HepG2 (cell line): ENCODE results near the gene ANKLE1. TPM values are rescaled to one million over a fixed set of nuclear protein-coding genes. Genes with fewer than 3 reads are reported as not detected.
A peak's percentile ranks its signal among the peaks of the same experiment; 100 is the strongest.

Experiments used
- ARID5B ChIP-seq: IDR thresholded peaks from 2 replicates; pipeline ENCODE4 v1.4.0; 2020; ENCODE audit warnings: mild to moderate bottlenecking, missing genetic modification reagents
- DMAP1 ChIP-seq: IDR thresholded peaks from 2 replicates; pipeline ENCODE4 v1.6.1; 2016
- ERF ChIP-seq: IDR thresholded peaks from 2 replicates; pipeline ENCODE4 v1.6.1; 2018; ENCODE audit warnings: missing biosample characterization, missing genetic modification reagents
- RARA ChIP-seq: IDR thresholded peaks from 2 replicates; pipeline ENCODE4 v1.6.1; 2016; ENCODE audit warnings: missing genetic modification reagents, missing compliant biosample characterization
- THAP11 ChIP-seq: IDR thresholded peaks from 2 replicates; pipeline ENCODE4 v1.6.1; 2016; ENCODE audit warnings: missing biosample characterization, missing genetic modification reagents
- XRCC5 ChIP-seq: fragments of 200-400 bp; formaldehyde crosslinking; optimal IDR thresholded peaks from 2 replicates; pipeline ENCODE3; 2017; ENCODE audit warnings: mild to moderate bottlenecking, low read length
- ZFX ChIP-seq: sonication (generic); formaldehyde crosslinking; IDR thresholded peaks from 2 replicates; pipeline ENCODE4 v1.4.0; 2020; ENCODE audit warnings: mild to moderate bottlenecking, low read depth, missing genetic modification reagents, moderate library complexity
- ZNF18 ChIP-seq: sonication (generic); formaldehyde crosslinking; IDR thresholded peaks from 2 replicates; pipeline ENCODE4 v1.8.0; 2022; ENCODE audit warnings: mild to moderate bottlenecking, missing genetic modification reagents; ENCODE audit not compliant: insufficient replicate concordance
- ZNF280D ChIP-seq: sonication (generic); formaldehyde crosslinking; IDR thresholded peaks from 2 replicates; pipeline ENCODE4 v1.5.1; 2020; ENCODE audit warnings: mild to moderate bottlenecking, missing genetic modification reagents
- ZNF292 ChIP-seq: sonication (generic); formaldehyde crosslinking; IDR thresholded peaks from 2 replicates; pipeline ENCODE4 v1.8.1; 2022; ENCODE audit warnings: mild to moderate bottlenecking, low read depth, missing genetic modification reagents, borderline replicate concordance
- ZNF567 ChIP-seq: sonication (generic); formaldehyde crosslinking; IDR thresholded peaks from 2 replicates; pipeline ENCODE4 v1.8.1; 2023; ENCODE audit warnings: mild to moderate bottlenecking, missing genetic modification reagents, borderline replicate concordance
- ZNF781 ChIP-seq: sonication (generic); formaldehyde crosslinking; IDR thresholded peaks from 2 replicates; pipeline ENCODE4 v1.5.1; 2020; ENCODE audit warnings: borderline replicate concordance, mild to moderate bottlenecking, missing genetic modification reagents; ENCODE audit errors: not compliant biosample characterization
- polyA plus RNA-seq, 8 experiments: library from polyadenylated mRNA; depleted of rRNA in 3 of 8; stranded (reverse) in 7 of 8; unstranded in 1 of 8; fragments of >200 nt; fragmentation: Illumina TruSeq in 4 of 8; extraction: Trizol in 4 of 8; gene quantifications; 2 replicates each; pipeline versions ENCODE4 v1.2.1 to v1.2.3, GENCODE V29; 2011 to 2016; ENCODE audit warnings: low read depth in 4 of 8, missing spikeins in 1 of 8, mixed read lengths in 1 of 8; ENCODE audit not compliant: insufficient read depth in 1 of 8
- total RNA-seq, 5 experiments: library from RNA; depleted of rRNA; stranded (reverse); fragments of >200 nt; fragmentation: Illumina TruSeq; extraction: Trizol; gene quantifications; 2 replicates each; pipeline ENCODE4 v1.2.3, GENCODE V29; 2016; ENCODE audit warnings: low read depth in 1 of 5

The ANKLE1 gene
- total and polyA plus RNA-seq, 2 of the 13 experiments (the other 11 are each of a cell fraction or from before 2014, with no cell fraction given), result 0.69 to 1.5 TPM

- TF ChIP-seq ZNF280D (0 out of 2 replicates have a peak, but pooled peaks have one; percentile 24), DMAP1 (CRISPR knock-in tag) (peak; percentile 26; the same call in 1 of the 2 replicates), RARA (CRISPR knock-in tag) (0 out of 2 replicates have a peak, but pooled peaks have one; percentile 12), ZNF292 (CRISPR knock-in tag) (peak; percentile 43; the same call in 1 of the 2 replicates), THAP11 (CRISPR knock-in tag) (peak; percentile 70), ZNF18 (CRISPR knock-in tag) (no peak), XRCC5 (peak; percentile 96), ARID5B (CRISPR knock-in tag) (peak; percentile 32; the same call in 1 of the 2 replicates), ZNF781 (CRISPR knock-in tag) (peak; percentile 43), ERF (CRISPR knock-in tag) (peak; percentile 56; the same call in 1 of the 2 replicates), ZFX (peak; percentile 74), ZNF567 (CRISPR knock-in tag) (no peak)
These were observed 20.8 kb upstream of the ANKLE1 start (continued) for GRCh38 chr19:17260842-17261325.
